HG03095 (cell line): ENCODE data around the gene ACACA.

Source experiments
- ATAC-seq: cut with Tn5 transposase; IDR thresholded peaks from one replicate; pipeline ENCODE4 v1.9.1; 2021; ENCODE audit warnings: moderate library complexity; ENCODE audit not compliant: unreplicated experiment

Gene ACACA

GRCh38 chr17:37299257-37299980, 107.2 kb downstream of the ACACA start:
- no peak for ATAC-seq

GRCh38 chr17:37295888-37296287, 110.7 kb downstream of the ACACA start:
- ATAC-seq, result no peak

GRCh38 chr17:37294888-37295287, 111.7 kb downstream of the ACACA start:
- ATAC-seq, result no peak

GRCh38 chr17:37293770-37294169, 112.9 kb downstream of the ACACA start:
- no peak for ATAC-seq

- ATAC-seq, result no peak
Observed at GRCh38 chr17:37292429-37293139, 114.1 kb downstream of the ACACA start.

GRCh38 chr17:37291351-37291750, 115.3 kb downstream of the ACACA start:
- no peak for ATAC-seq

- ATAC-seq, result no peak
Observed at GRCh38 chr17:37286430-37286829, 120.2 kb downstream of the ACACA start.

GRCh38 chr17:37284191-37284590, 122.4 kb downstream of the ACACA start:
- ATAC-seq, result no peak

GRCh38 chr17:37283414-37283961, 123.1 kb downstream of the ACACA start:
- ATAC-seq, result no peak

GRCh38 chr17:37280841-37281240, 125.8 kb downstream of the ACACA start:
- ATAC-seq, result no peak

- ATAC-seq, result no peak
Observed at GRCh38 chr17:37278247-37278894, 128.3 kb downstream of the ACACA start.

GRCh38 chr17:37276475-37276874, 130.2 kb downstream of the ACACA start:
- ATAC-seq, result no peak

- ATAC-seq, result no peak
Observed at GRCh38 chr17:37274461-37274860, 132.2 kb downstream of the ACACA start.

- no peak for ATAC-seq
Observed at GRCh38 chr17:37273409-37274051, 133.1 kb downstream of the ACACA start.

GRCh38 chr17:37265446-37266173, 141.0 kb downstream of the ACACA start:
- no peak for ATAC-seq

- no peak for ATAC-seq
Observed at GRCh38 chr17:37261286-37261685, 145.3 kb downstream of the ACACA start.

GRCh38 chr17:37259030-37259735, 147.5 kb downstream of the ACACA start:
- ATAC-seq, result no peak

GRCh38 chr17:37256627-37257026, 150.0 kb downstream of the ACACA start:
- ATAC-seq, result no peak

- no peak for ATAC-seq
Observed at GRCh38 chr17:37255432-37255831, 151.2 kb downstream of the ACACA start.

GRCh38 chr17:37247825-37248224, 158.8 kb downstream of the ACACA start:
- no peak for ATAC-seq
